HepG2 (cell line): Measurements from ENCODE around the gene HLF. TPM values are rescaled to one million over a fixed set of nuclear protein-coding genes. Genes with fewer than 3 reads are reported as not detected.

Experiments used
- CBX5 ChIP-seq: sonication (generic); formaldehyde crosslinking; IDR thresholded peaks from 2 replicates; pipeline ENCODE4 v1.4.0; 2020; ENCODE audit warnings: missing genetic modification reagents, borderline replicate concordance
- ZNF180 ChIP-seq: sonication (generic); formaldehyde crosslinking; IDR thresholded peaks from 2 replicates; pipeline ENCODE4 v1.4.0; 2020; ENCODE audit warnings: low read depth, missing genetic modification reagents, borderline replicate concordance
- ZNF501 ChIP-seq: sonication (generic); formaldehyde crosslinking; IDR thresholded peaks from 2 replicates; pipeline ENCODE4 v1.5.1; 2020; ENCODE audit warnings: mild to moderate bottlenecking, moderate library complexity, missing genetic modification reagents
- polyA plus RNA-seq, 8 experiments: library from polyadenylated mRNA; depleted of rRNA in 3 of 8; stranded (reverse) in 7 of 8; unstranded in 1 of 8; fragments of >200 nt; fragmentation: Illumina TruSeq in 4 of 8; extraction: Trizol in 4 of 8; gene quantifications; 2 replicates each; pipeline versions ENCODE4 v1.2.1 to v1.2.3, GENCODE V29; 2011 to 2016; ENCODE audit warnings: low read depth in 4 of 8, missing spikeins in 1 of 8, mixed read lengths in 1 of 8; ENCODE audit not compliant: insufficient read depth in 1 of 8
- total RNA-seq, 5 experiments: library from RNA; depleted of rRNA; stranded (reverse); fragments of >200 nt; fragmentation: Illumina TruSeq; extraction: Trizol; gene quantifications; 2 replicates each; pipeline ENCODE4 v1.2.3, GENCODE V29; 2016; ENCODE audit warnings: low read depth in 1 of 5
- TF ChIP-seq, protein P1 (sequence below): sonication (generic); formaldehyde crosslinking; IDR thresholded peaks from 2 replicates; pipeline ENCODE4 v1.5.1; 2020; ENCODE audit warnings: mild to moderate bottlenecking, missing genetic modification reagents, borderline replicate concordance

The HLF gene
- total and polyA plus RNA-seq, 2 of the 13 experiments (the other 11 are each of a cell fraction or from before 2014, with no cell fraction given) = 202 to 346 TPM

DNA sequence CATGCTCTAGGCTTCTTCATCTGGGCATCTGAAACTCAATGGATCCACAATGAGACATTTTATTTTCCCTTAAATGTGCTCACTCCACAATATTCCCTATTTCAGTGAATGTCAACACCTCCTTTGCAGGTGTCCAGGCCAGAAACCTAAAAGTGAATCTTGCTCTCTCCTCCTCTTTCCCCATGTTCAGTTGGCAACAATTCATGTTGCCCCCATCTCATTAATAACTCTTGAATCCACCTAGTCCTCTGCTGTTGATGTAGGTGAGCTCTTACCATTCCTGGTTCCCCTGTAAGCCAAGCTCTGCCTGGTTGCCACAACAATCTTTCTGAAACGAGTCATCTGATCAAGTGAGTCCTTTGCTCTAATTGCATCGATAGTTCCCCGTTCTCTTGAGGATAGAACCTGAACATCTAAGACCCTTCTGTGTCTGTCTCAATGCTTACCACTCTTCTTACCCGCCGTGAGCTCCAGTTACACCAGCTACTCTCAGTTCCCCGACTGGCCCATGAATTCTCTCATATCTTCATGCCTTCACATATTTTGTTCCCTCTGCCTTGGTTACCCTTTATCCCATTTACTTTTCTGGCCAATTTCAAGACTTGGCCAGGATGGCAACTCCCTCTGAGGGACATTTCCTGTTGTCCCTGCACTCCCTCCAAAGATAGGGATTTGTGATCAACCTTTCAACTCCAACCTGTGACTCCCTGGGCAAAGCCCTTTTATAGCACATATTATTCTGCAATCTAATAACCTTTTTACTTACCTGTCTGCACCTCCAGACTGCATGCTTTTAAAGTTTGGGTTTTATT, 35.9 kb downstream of the HLF start (continued):
- TF ChIP-seq, protein P1, sequence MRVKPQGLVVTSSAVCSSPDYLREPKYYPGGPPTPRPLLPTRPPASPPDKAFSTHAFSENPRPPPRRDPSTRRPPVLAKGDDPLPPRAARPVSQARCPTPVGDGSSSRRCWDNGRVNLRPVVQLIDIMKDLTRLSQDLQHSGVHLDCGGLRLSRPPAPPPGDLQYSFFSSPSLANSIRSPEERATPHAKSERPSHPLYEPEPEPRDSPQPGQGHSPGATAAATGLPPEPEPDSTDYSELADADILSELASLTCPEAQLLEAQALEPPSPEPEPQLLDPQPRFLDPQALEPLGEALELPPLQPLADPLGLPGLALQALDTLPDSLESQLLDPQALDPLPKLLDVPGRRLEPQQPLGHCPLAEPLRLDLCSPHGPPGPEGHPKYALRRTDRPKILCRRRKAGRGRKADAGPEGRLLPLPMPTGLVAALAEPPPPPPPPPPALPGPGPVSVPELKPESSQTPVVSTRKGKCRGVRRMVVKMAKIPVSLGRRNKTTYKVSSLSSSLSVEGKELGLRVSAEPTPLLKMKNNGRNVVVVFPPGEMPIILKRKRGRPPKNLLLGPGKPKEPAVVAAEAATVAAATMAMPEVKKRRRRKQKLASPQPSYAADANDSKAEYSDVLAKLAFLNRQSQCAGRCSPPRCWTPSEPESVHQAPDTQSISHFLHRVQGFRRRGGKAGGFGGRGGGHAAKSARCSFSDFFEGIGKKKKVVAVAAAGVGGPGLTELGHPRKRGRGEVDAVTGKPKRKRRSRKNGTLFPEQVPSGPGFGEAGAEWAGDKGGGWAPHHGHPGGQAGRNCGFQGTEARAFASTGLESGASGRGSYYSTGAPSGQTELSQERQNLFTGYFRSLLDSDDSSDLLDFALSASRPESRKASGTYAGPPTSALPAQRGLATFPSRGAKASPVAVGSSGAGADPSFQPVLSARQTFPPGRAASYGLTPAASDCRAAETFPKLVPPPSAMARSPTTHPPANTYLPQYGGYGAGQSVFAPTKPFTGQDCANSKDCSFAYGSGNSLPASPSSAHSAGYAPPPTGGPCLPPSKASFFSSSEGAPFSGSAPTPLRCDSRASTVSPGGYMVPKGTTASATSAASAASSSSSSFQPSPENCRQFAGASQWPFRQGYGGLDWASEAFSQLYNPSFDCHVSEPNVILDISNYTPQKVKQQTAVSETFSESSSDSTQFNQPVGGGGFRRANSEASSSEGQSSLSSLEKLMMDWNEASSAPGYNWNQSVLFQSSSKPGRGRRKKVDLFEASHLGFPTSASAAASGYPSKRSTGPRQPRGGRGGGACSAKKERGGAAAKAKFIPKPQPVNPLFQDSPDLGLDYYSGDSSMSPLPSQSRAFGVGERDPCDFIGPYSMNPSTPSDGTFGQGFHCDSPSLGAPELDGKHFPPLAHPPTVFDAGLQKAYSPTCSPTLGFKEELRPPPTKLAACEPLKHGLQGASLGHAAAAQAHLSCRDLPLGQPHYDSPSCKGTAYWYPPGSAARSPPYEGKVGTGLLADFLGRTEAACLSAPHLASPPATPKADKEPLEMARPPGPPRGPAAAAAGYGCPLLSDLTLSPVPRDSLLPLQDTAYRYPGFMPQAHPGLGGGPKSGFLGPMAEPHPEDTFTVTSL (CRISPR knock-in tag) = peak; percentile 59; the same call in 1 of the 2 replicates
- TF ChIP-seq CBX5 (CRISPR knock-in tag) = no peak
- no peak for TF ChIP-seq ZNF180 (CRISPR knock-in tag)
- TF ChIP-seq ZNF501 = no peak
